ENCODE results near the gene DEFB121. TPM values are rescaled to one million over a fixed set of nuclear protein-coding genes. Genes with fewer than 3 reads are reported as not detected.

Gene DEFB121
- total RNA-seq (2022; extraction: Qiagen RNA extraction; ENCODE audit: low read depth) = not detected in 5 replicates

GRCh38 chr20:31406115-31406514 lies at the start of gene DEFB121:
Gene DEFB121 (minus strand): TSS chr20:31406215. CDS start chr20:31406152, 63 bp downstream.

GRCh38 chr20:31440012-31440659 lies 34.1 kb upstream of the DEFB121 start, which contains the start of gene DEFB123:
Gene DEFB123 (plus strand): TSS chr20:31440632. CDS start chr20:31440699, 67 bp downstream.

GRCh38 chr20:31390490-31390889 lies 15.5 kb downstream of the DEFB121 start, which contains the start of gene DEFB119:
Gene DEFB119 (minus strand): TSS chr20:31390590. CDS start chr20:31390483, 107 bp downstream.

GRCh38 chr20:31368301-31368700 lies 37.7 kb downstream of the DEFB121 start, which contains the start of gene DEFB118:
Gene DEFB118 (plus strand): TSS chr20:31368601. CDS start chr20:31368651, 50 bp downstream.

Other genes with a start within 250 kb of the DEFB121 start
- not detected in 5 replicates for gene DEFB115, start 148.6 kb downstream of the DEFB121 start, total RNA-seq (2022; extraction: Qiagen RNA extraction; ENCODE audit: low read depth)
- gene DEFB116, start 97.6 kb downstream of the DEFB121 start, total RNA-seq (2022; extraction: Qiagen RNA extraction; ENCODE audit: low read depth) = not detected in 5 replicates
- not detected in 5 replicates for gene DEFB118, start 37.6 kb downstream of the DEFB121 start, total RNA-seq (2022; extraction: Qiagen RNA extraction; ENCODE audit: low read depth)
- not detected in 5 replicates for gene DEFB119, start 15.6 kb downstream of the DEFB121 start, total RNA-seq (2022; extraction: Qiagen RNA extraction; ENCODE audit: low read depth)
- gene DEFB123, start 34.4 kb upstream of the DEFB121 start, total RNA-seq (2022; extraction: Qiagen RNA extraction; ENCODE audit: low read depth) = not detected in 5 replicates
- gene DEFB124, start 68.9 kb upstream of the DEFB121 start, total RNA-seq (2022; extraction: Qiagen RNA extraction; ENCODE audit: low read depth) = not detected in 5 replicates
- gene REM1, start 69.1 kb upstream of the DEFB121 start, total RNA-seq (2022; extraction: Qiagen RNA extraction; ENCODE audit: low read depth) = 0.13 TPM in 2 of 5 replicates, not detected in the others
- gene HM13, start 108.2 kb upstream of the DEFB121 start, total RNA-seq (2022; extraction: Qiagen RNA extraction; ENCODE audit: low read depth) = 207 to 259 TPM (median 239 TPM) in 5 replicates
- 138 to 265 TPM (median 200 TPM) in 5 replicates for gene ID1, start 199.1 kb upstream of the DEFB121 start, total RNA-seq (2022; extraction: Qiagen RNA extraction; ENCODE audit: low read depth)
- gene COX4I2, start 231.7 kb upstream of the DEFB121 start, total RNA-seq (2022; extraction: Qiagen RNA extraction; ENCODE audit: low read depth) = not detected in 5 replicates